ENCODE results near the gene HRH3.

Gene HRH3

GRCh38 chr20:62182469-62183425 lies 37.3 kb downstream of the HRH3 start, which contains the start of gene MTG2:
TSS of gene MTG2 (plus strand) at chr20:62183028. CDS start at chr20:62193421, 10,393 bp downstream.
- Mint-ChIP-seq H3K27ac (peak within 1 kb of the TSS; percentile 99), H3K9me3 (no peaks in the 10 kb centered on the region), H3K4me1 (peaks cover 28% of the 10 kb centered on the region), H3K36me3 (peaks cover 2% of the 10 kb centered on the region), H3K4me3 (peak within 1 kb of the TSS; percentile 97), H3K27me3 (no peaks in the 10 kb centered on the region)
- peak; percentile 85 to 88 for DNase-seq (ENCODE audit: low spot score in 2 of 2)
- peak; percentile 93 for ATAC-seq (ENCODE audit: low read depth)

- Mint-ChIP-seq H3K36me3 (peaks cover 1% of the 10 kb centered on the region), H3K9me3 (no peaks in the 10 kb centered on the region), H3K4me1 (peaks cover 22% of the 10 kb centered on the region), H3K27me3 (no peaks in the 10 kb centered on the region), H3K27ac (peak overlapping the region; percentile 99), H3K4me3 (peak overlapping the region; percentile 97)
- DNase-seq (ENCODE audit: low spot score in 2 of 2): no peak
- ATAC-seq (ENCODE audit: low read depth): no peak
These were observed 38.3 kb downstream of the HRH3 start for GRCh38 chr20:62181808-62182207.

- ATAC-seq (ENCODE audit: low read depth): no peak
- peaks cover 3% of the 10 kb centered on the region for H3K36me3 Mint-ChIP-seq
- DNase-seq (ENCODE audit: low spot score in 2 of 2): no peak
- H3K4me3 Mint-ChIP-seq: no peak overlapping the region
- H3K27ac Mint-ChIP-seq: no peak overlapping the region
- no peaks in the 10 kb centered on the region for H3K27me3 Mint-ChIP-seq
- peaks cover 11% of the 10 kb centered on the region for H3K4me1 Mint-ChIP-seq
- H3K9me3 Mint-ChIP-seq: no peaks in the 10 kb centered on the region
These were observed 40.9 kb downstream of the HRH3 start for GRCh38 chr20:62179162-62179504.

GRCh38 chr20:62178316-62179161 lies 41.5 kb downstream of the HRH3 start:
- H3K36me3 Mint-ChIP-seq: peaks cover 3% of the 10 kb centered on the region
- H3K27ac Mint-ChIP-seq: no peak overlapping the region
- DNase-seq (ENCODE audit: low spot score in 2 of 2): no peak
- H3K27me3 Mint-ChIP-seq: no peaks in the 10 kb centered on the region
- no peak for ATAC-seq (ENCODE audit: low read depth)
- no peak overlapping the region for H3K4me3 Mint-ChIP-seq
- no peaks in the 10 kb centered on the region for H3K9me3 Mint-ChIP-seq
- peaks cover 7% of the 10 kb centered on the region for H3K4me1 Mint-ChIP-seq

GRCh38 chr20:62177307-62177706 lies 42.8 kb downstream of the HRH3 start:
- DNase-seq (ENCODE audit: low spot score in 2 of 2) (no peak), ATAC-seq (ENCODE audit: low read depth) (no peak)
- Mint-ChIP-seq H3K27ac (no peak overlapping the region), H3K4me3 (no peak overlapping the region), H3K36me3 (peaks cover 3% of the 10 kb centered on the region), H3K9me3 (no peaks in the 10 kb centered on the region), H3K4me1 (peaks cover 5% of the 10 kb centered on the region), H3K27me3 (no peaks in the 10 kb centered on the region)

- Mint-ChIP-seq H3K9me3 (no peaks in the 10 kb centered on the region), H3K4me3 (no peak overlapping the region), H3K27ac (no peak overlapping the region), H3K27me3 (no peaks in the 10 kb centered on the region), H3K36me3 (peaks cover 3% of the 10 kb centered on the region), H3K4me1 (peaks cover 2% of the 10 kb centered on the region)
- ATAC-seq (ENCODE audit: low read depth) (no peak), DNase-seq (ENCODE audit: low spot score in 2 of 2) (no peak)
These were observed 43.2 kb downstream of the HRH3 start for GRCh38 chr20:62176866-62177265.

- Mint-ChIP-seq H3K9me3 (no peaks in the 10 kb centered on the region), H3K36me3 (peaks cover 3% of the 10 kb centered on the region), H3K4me3 (no peak overlapping the region), H3K27ac (no peak overlapping the region), H3K27me3 (no peaks in the 10 kb centered on the region), H3K4me1 (no peaks in the 10 kb centered on the region)
- ATAC-seq (ENCODE audit: low read depth): no peak
- no peak for DNase-seq (ENCODE audit: low spot score in 2 of 2)
These were observed 44.4 kb downstream of the HRH3 start for GRCh38 chr20:62175711-62176110.

- Mint-ChIP-seq H3K27me3 (no peaks in the 10 kb centered on the region), H3K4me3 (no peak overlapping the region), H3K27ac (no peak overlapping the region), H3K36me3 (peaks cover 3% of the 10 kb centered on the region), H3K9me3 (no peaks in the 10 kb centered on the region), H3K4me1 (no peaks in the 10 kb centered on the region)
- DNase-seq (ENCODE audit: low spot score in 2 of 2): no peak
- ATAC-seq (ENCODE audit: low read depth): no peak
These were observed 45.0 kb downstream of the HRH3 start for GRCh38 chr20:62174870-62175624.

GRCh38 chr20:62174021-62174804 lies 45.9 kb downstream of the HRH3 start:
- no peak overlapping the region for H3K4me3 Mint-ChIP-seq
- H3K9me3 Mint-ChIP-seq: no peaks in the 10 kb centered on the region
- no peaks in the 10 kb centered on the region for H3K4me1 Mint-ChIP-seq
- H3K27ac Mint-ChIP-seq: no peak overlapping the region
- DNase-seq (ENCODE audit: low spot score in 2 of 2) (no peak), ATAC-seq (ENCODE audit: low read depth) (no peak)
- H3K36me3 Mint-ChIP-seq: peaks cover 3% of the 10 kb centered on the region
- no peaks in the 10 kb centered on the region for H3K27me3 Mint-ChIP-seq

GRCh38 chr20:62172666-62173065 lies 47.4 kb downstream of the HRH3 start:
- Mint-ChIP-seq H3K27me3 (no peaks in the 10 kb centered on the region), H3K27ac (no peak overlapping the region), H3K4me3 (no peak overlapping the region), H3K4me1 (no peaks in the 10 kb centered on the region), H3K36me3 (peaks cover 6% of the 10 kb centered on the region), H3K9me3 (no peaks in the 10 kb centered on the region)
- no peak for DNase-seq (ENCODE audit: low spot score in 2 of 2)
- ATAC-seq (ENCODE audit: low read depth): no peak

- ATAC-seq (ENCODE audit: low read depth): no peak
- Mint-ChIP-seq H3K9me3 (no peaks in the 10 kb centered on the region), H3K4me1 (no peaks in the 10 kb centered on the region), H3K27ac (no peak overlapping the region), H3K36me3 (peaks cover 8% of the 10 kb centered on the region), H3K4me3 (no peak overlapping the region), H3K27me3 (no peaks in the 10 kb centered on the region)
- no peak for DNase-seq (ENCODE audit: low spot score in 2 of 2)
These were observed 48.8 kb downstream of the HRH3 start for GRCh38 chr20:62171245-62171644.

- ATAC-seq (ENCODE audit: low read depth) (no peak), DNase-seq (ENCODE audit: low spot score in 2 of 2) (no peak)
- Mint-ChIP-seq H3K27ac (no peak overlapping the region), H3K36me3 (peaks cover 9% of the 10 kb centered on the region), H3K4me3 (no peak overlapping the region), H3K27me3 (no peaks in the 10 kb centered on the region), H3K4me1 (no peaks in the 10 kb centered on the region), H3K9me3 (no peaks in the 10 kb centered on the region)
These were observed 49.5 kb downstream of the HRH3 start for GRCh38 chr20:62170536-62170935.

GRCh38 chr20:62168890-62169435 lies 51.1 kb downstream of the HRH3 start:
- H3K4me1 Mint-ChIP-seq: no peaks in the 10 kb centered on the region
- H3K4me3 Mint-ChIP-seq: no peak overlapping the region
- no peaks in the 10 kb centered on the region for H3K27me3 Mint-ChIP-seq
- H3K9me3 Mint-ChIP-seq: no peaks in the 10 kb centered on the region
- ATAC-seq (ENCODE audit: low read depth): no peak
- no peak overlapping the region for H3K27ac Mint-ChIP-seq
- no peak for DNase-seq (ENCODE audit: low spot score in 2 of 2)
- H3K36me3 Mint-ChIP-seq: peaks cover 12% of the 10 kb centered on the region
